ENCODE results near the gene CMIP. TPM values are rescaled to one million over a fixed set of nuclear protein-coding genes. Genes with fewer than 3 reads are reported as not detected.

Gene CMIP
- total RNA-seq, 2 donors from 2014 or later = 30.1 to 95.1 TPM

- no peak for TF ChIP-seq POLR2AphosphoS5 (IDR thresholded peaks at IDR 0.05)
- no peak for TF ChIP-seq POLR2A (IDR thresholded peaks at IDR 0.05)
- no peak for TF ChIP-seq CTCF (IDR thresholded peaks at IDR 0.05)
- Histone ChIP-seq H3K27ac (no peak overlapping the region), H3K36me3 (no peaks in the 10 kb centered on the region), H3K4me3 (no peak overlapping the region), H3K9me3 (no peaks in the 10 kb centered on the region), H3K4me1 (replicated peaks) (peaks cover 2% of the 10 kb centered on the region), H3K27me3 (replicated peaks; ENCODE audit: insufficient read depth) (no peaks in the 10 kb centered on the region)
- WGBS = 92% methylated on average over 11 of the region's 11 CpGs
- DNase-seq (ENCODE audit: low spot score) = no peak
- intact Hi-C loops (cut with DNase I) = no loop called here
Measured at GRCh38 chr16:81536648-81537047, 92.0 kb downstream of the CMIP start.

- Histone ChIP-seq H3K27ac (no peak overlapping the region), H3K9me3 (no peaks in the 10 kb centered on the region), H3K27me3 (replicated peaks; ENCODE audit: insufficient read depth) (no peaks in the 10 kb centered on the region), H3K36me3 (no peaks in the 10 kb centered on the region), H3K4me3 (no peak overlapping the region), H3K4me1 (replicated peaks) (peaks cover 2% of the 10 kb centered on the region)
- no peak for DNase-seq (ENCODE audit: low spot score)
- intact Hi-C loops (cut with DNase I) = no loop called here
- 70% methylated on average over 18 of the region's 18 CpGs for WGBS
- TF ChIP-seq CTCF (IDR thresholded peaks at IDR 0.05) (no peak), POLR2A (IDR thresholded peaks at IDR 0.05) (no peak), POLR2AphosphoS5 (IDR thresholded peaks at IDR 0.05) (no peak)
Measured at GRCh38 chr16:81537721-81538561, 93.3 kb downstream of the CMIP start.

- H3K4me1 ChIP-seq (replicated peaks) = peaks cover 2% of the 10 kb centered on the region
- WGBS = 76% methylated on average over 18 of the region's 18 CpGs
- TF ChIP-seq POLR2AphosphoS5 (IDR thresholded peaks at IDR 0.05) = no peak
- TF ChIP-seq POLR2A (IDR thresholded peaks at IDR 0.05) = no peak
- no peak overlapping the region for H3K4me3 ChIP-seq
- no peak overlapping the region for H3K27ac ChIP-seq
- no peaks in the 10 kb centered on the region for H3K27me3 ChIP-seq (replicated peaks; ENCODE audit: insufficient read depth)
- H3K36me3 ChIP-seq = no peaks in the 10 kb centered on the region
- DNase-seq (ENCODE audit: low spot score) = no peak
- intact Hi-C loops (cut with DNase I) = no loop called here
- no peaks in the 10 kb centered on the region for H3K9me3 ChIP-seq
Measured at GRCh38 chr16:81539009-81539758, 94.6 kb downstream of the CMIP start.

- 95% methylated on average over 19 of the region's 19 CpGs for WGBS
- no peak for TF ChIP-seq CTCF (IDR thresholded peaks at IDR 0.05)
- TF ChIP-seq POLR2AphosphoS5 (IDR thresholded peaks at IDR 0.05) = no peak
- no peak for TF ChIP-seq POLR2A (IDR thresholded peaks at IDR 0.05)
- H3K9me3 ChIP-seq = no peaks in the 10 kb centered on the region
Measured at GRCh38 chr16:81539759-81540472, 95.3 kb downstream of the CMIP start.

GRCh38 chr16:81541314-81541713 is 96.7 kb downstream of the CMIP start:
- Histone ChIP-seq H3K9me3 (no peaks in the 10 kb centered on the region), H3K27ac (no peak overlapping the region), H3K4me1 (replicated peaks) (peaks cover 2% of the 10 kb centered on the region), H3K36me3 (no peaks in the 10 kb centered on the region), H3K27me3 (replicated peaks; ENCODE audit: insufficient read depth) (no peaks in the 10 kb centered on the region), H3K4me3 (no peak overlapping the region)
- TF ChIP-seq POLR2A (IDR thresholded peaks at IDR 0.05) (no peak), CTCF (IDR thresholded peaks at IDR 0.05) (no peak), POLR2AphosphoS5 (IDR thresholded peaks at IDR 0.05) (no peak)
- no peak for DNase-seq (ENCODE audit: low spot score)
- intact Hi-C loops (cut with DNase I) = no loop called here
- 51% methylated on average over 8 of the region's 8 CpGs for WGBS

More at GRCh38 chr16:81539759-81540472, 95.3 kb downstream of the CMIP start:
- DNase-seq (ENCODE audit: low spot score) = no peak
- H3K36me3 ChIP-seq = no peaks in the 10 kb centered on the region
- no peaks in the 10 kb centered on the region for H3K27me3 ChIP-seq (replicated peaks; ENCODE audit: insufficient read depth)
- H3K4me1 ChIP-seq (replicated peaks) = peaks cover 2% of the 10 kb centered on the region
- H3K4me3 ChIP-seq = no peak overlapping the region
- H3K27ac ChIP-seq = no peak overlapping the region
- intact Hi-C loops (cut with DNase I) = no loop called here

All from prostate gland (tissue), 2 donors.